Measurements from ENCODE around the gene SLC8A1.

The SLC8A1 gene

DNA sequence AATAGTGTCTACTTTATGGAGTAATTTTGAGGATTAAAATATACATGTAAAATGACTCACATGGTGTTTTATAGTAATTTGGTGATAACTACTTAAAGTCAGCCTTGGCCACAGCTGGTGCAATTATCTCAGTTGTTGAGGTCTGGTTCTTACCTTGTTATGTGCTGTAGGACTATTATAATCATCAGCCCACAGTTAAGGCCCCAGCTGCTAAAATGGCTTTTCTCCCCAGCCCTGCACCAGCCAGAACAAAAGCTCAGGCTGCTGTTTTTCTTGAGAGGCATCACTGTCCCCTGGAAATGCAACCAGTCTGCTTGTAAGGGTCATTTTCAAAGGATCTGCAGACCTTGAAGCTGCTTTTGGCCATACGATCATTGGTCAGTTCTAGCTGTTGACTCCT lies 389.5 kb downstream of the SLC8A1 start:
- Histone ChIP-seq H3K9me3 (ENCODE audit: low read length) (no peaks in the 10 kb centered on the region), H3K27me3 (ENCODE audit: control insufficient read depth in 1 of 2, insufficient read depth in 2 of 2, low read length in 2 of 2) (no peaks in the 10 kb centered on the region), H3K9ac (ENCODE audit: low read length) (no peak overlapping the region), H3K4me3 (ENCODE audit: low read depth in 1 of 2, low read length in 2 of 2) (no peak overlapping the region), H3K36me3 (ENCODE audit: insufficient read depth, low read length) (no peaks in the 10 kb centered on the region), H3K4me1 (ENCODE audit: insufficient read depth, low read length) (no peaks in the 10 kb centered on the region), H3K27ac (ENCODE audit: low read depth, low read length) (no peak overlapping the region)

DNA sequence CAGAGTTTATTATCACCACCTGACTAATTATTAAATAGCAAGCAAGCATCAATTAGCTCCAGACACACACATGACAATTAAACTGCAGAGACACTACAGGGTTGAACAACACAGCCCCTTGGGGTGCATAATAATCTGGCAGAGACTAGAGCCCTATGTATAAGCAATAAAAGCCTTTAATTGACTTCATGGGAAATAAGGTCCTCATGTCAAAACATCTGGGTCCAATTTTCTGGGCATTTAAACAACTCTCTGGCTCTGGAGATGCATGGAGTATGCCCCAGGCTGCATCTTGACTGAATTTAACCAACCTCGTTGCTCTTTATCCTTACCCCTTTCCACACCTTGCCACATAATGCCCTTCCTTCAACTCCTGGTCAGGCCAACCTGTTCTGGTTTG lies 402.1 kb downstream of the SLC8A1 start:
- Histone ChIP-seq H3K9ac (ENCODE audit: low read length) (no peak overlapping the region), H3K27me3 (ENCODE audit: control insufficient read depth in 1 of 2, insufficient read depth in 2 of 2, low read length in 2 of 2) (no peaks in the 10 kb centered on the region), H3K27ac (ENCODE audit: low read depth, low read length) (no peak overlapping the region), H3K4me3 (ENCODE audit: low read depth in 1 of 2, low read length in 2 of 2) (no peak overlapping the region), H3K4me1 (ENCODE audit: insufficient read depth, low read length) (no peaks in the 10 kb centered on the region), H3K36me3 (ENCODE audit: insufficient read depth, low read length) (no peaks in the 10 kb centered on the region), H3K9me3 (ENCODE audit: low read length) (no peaks in the 10 kb centered on the region)

DNA sequence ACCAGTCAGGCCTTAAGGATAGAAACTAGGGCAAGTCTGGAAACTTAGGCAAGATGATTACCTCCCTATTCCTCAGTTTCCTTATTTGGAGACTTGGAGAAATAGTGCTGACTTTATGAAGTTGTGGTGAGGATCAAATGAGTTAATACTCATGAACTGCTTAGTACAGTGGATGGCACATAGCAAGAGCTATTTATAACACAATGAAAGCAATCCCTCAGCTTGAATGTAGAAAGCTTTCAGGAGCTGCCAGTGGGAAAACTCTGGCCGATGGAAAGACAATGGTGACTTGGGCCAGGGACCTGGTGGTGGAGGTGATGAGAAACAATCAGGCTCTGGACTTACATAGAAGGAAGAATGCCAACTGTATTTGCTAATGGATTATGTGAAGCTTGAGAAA lies 403.4 kb downstream of the SLC8A1 start:
- H3K9ac ChIP-seq (ENCODE audit: low read length), result no peak overlapping the region
- no peak overlapping the region for H3K4me3 ChIP-seq (ENCODE audit: low read depth in 1 of 2, low read length in 2 of 2)
- H3K36me3 ChIP-seq (ENCODE audit: insufficient read depth, low read length), result no peaks in the 10 kb centered on the region
- H3K9me3 ChIP-seq (ENCODE audit: low read length), result no peaks in the 10 kb centered on the region
- H3K4me1 ChIP-seq (ENCODE audit: insufficient read depth, low read length), result no peaks in the 10 kb centered on the region
- no peak overlapping the region for H3K27ac ChIP-seq (ENCODE audit: low read depth, low read length)
- H3K27me3 ChIP-seq (ENCODE audit: control insufficient read depth in 1 of 2, insufficient read depth in 2 of 2, low read length in 2 of 2), result no peaks in the 10 kb centered on the region

DNA sequence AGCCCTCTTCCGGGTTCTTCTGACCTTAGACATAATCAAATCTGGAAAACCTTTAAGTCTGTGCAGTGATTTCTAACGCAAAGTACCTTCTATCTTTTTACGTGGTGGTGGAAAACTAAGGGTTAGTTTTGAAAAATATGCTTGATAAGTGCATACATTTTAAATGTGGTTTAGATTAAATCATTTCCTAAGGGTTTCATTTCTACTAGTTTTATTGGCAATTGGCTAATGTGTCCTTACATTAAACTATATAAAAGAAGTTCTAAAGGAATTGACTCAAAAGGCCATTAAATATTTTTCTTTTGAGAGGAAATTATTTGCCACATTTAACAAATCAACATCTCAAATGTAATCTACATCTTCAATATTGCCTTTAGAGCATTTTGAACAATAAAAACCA lies 404.5 kb downstream of the SLC8A1 start:
- Histone ChIP-seq H3K4me3 (ENCODE audit: low read depth in 1 of 2, low read length in 2 of 2) (no peak overlapping the region), H3K27ac (ENCODE audit: low read depth, low read length) (no peak overlapping the region), H3K9me3 (ENCODE audit: low read length) (no peaks in the 10 kb centered on the region), H3K36me3 (ENCODE audit: insufficient read depth, low read length) (no peaks in the 10 kb centered on the region), H3K9ac (ENCODE audit: low read length) (no peak overlapping the region), H3K27me3 (ENCODE audit: control insufficient read depth in 1 of 2, insufficient read depth in 2 of 2, low read length in 2 of 2) (no peaks in the 10 kb centered on the region), H3K4me1 (ENCODE audit: insufficient read depth, low read length) (no peaks in the 10 kb centered on the region)

All from muscle layer of colon (tissue), 2 donors.